ENCODE data around the gene BRINP2.

Gene BRINP2

DNA sequence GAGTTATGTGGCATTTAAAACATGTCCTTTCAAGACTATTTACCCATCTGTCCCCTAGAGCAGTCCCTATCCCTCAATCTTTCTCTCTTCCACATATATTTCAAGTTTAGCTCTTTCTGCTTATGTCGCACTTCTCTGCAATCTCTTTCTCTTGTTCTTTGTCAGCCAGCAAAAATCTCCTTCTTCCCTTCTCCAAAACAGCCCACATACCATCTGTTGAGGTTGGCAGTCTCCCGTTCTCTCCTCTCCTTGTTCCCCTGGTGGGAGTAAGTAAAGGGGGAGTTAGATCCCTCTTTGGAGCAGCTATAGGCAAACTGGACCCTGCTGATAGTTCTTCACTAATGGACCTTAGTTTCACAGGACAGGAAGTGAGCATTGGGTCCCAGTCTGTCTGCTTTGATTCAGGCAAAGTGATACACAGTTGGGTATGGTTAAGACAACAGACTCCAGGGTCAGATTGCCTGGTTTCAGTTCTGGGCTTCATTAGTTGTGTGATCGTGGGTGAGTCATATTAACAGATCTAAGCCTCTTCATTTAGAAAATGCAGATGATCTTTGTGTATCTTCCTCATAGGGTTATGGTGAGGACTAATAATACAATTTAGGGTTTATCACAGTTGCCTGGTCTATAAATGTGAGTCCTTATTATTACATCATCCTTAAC is 19.7 kb downstream of the BRINP2 start:
- Histone ChIP-seq H3K4me3 (no peak overlapping the region), H3K27ac (no peak overlapping the region)
- TF ChIP-seq, protein P1, sequence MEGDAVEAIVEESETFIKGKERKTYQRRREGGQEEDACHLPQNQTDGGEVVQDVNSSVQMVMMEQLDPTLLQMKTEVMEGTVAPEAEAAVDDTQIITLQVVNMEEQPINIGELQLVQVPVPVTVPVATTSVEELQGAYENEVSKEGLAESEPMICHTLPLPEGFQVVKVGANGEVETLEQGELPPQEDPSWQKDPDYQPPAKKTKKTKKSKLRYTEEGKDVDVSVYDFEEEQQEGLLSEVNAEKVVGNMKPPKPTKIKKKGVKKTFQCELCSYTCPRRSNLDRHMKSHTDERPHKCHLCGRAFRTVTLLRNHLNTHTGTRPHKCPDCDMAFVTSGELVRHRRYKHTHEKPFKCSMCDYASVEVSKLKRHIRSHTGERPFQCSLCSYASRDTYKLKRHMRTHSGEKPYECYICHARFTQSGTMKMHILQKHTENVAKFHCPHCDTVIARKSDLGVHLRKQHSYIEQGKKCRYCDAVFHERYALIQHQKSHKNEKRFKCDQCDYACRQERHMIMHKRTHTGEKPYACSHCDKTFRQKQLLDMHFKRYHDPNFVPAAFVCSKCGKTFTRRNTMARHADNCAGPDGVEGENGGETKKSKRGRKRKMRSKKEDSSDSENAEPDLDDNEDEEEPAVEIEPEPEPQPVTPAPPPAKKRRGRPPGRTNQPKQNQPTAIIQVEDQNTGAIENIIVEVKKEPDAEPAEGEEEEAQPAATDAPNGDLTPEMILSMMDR (IDR thresholded peaks at IDR 0.05) = no peak
- DNase-seq (ENCODE audit: low spot score) = no peak

DNA sequence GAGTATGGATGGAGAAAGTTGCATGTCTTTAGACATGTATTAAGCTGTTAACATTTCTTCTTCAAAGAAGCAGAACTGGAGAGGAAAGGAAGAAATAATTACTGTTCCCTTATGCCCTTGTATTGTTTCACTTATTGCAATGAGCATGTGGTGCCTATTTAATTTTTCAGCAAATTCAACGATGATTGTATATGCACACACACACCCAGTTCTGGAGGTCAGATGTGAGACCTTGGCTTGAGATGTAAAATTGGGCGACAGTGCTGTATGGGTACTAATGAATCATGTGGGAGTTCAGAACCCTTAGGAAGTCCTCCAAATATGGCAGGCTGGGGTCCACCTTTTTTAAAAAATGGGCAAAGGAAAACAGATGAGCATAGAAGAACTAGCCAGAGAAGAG is 27.5 kb downstream of the BRINP2 start:
- H3K4me3 ChIP-seq = no peak overlapping the region
- TF ChIP-seq, protein P1 (IDR thresholded peaks at IDR 0.05) = no peak
- no peak overlapping the region for H3K27ac ChIP-seq
- DNase-seq (ENCODE audit: low spot score) = no peak

DNA sequence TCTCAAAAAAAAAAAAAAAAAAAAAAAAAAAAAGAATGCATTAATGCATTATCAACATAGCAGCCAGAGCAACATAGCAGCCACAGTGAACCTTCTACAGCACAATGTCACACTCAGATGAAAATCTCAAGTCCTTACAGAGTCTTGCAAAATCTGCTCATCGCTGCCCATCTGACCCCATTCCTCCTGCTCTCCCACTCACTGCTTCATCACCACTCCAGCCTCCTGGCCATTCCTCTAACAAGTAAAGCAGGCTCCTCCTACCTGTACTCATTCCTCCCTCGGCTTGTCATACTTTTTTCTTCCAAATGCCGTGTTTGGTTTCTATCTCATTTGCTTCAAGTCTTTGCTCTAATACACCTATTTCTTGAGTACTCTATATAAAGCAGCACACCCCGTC is 29.5 kb downstream of the BRINP2 start:
- Histone ChIP-seq H3K27ac (no peak overlapping the region), H3K4me3 (no peak overlapping the region)
- TF ChIP-seq, protein P1 (IDR thresholded peaks at IDR 0.05) = no peak
- DNase-seq (ENCODE audit: low spot score) = no peak

DNA sequence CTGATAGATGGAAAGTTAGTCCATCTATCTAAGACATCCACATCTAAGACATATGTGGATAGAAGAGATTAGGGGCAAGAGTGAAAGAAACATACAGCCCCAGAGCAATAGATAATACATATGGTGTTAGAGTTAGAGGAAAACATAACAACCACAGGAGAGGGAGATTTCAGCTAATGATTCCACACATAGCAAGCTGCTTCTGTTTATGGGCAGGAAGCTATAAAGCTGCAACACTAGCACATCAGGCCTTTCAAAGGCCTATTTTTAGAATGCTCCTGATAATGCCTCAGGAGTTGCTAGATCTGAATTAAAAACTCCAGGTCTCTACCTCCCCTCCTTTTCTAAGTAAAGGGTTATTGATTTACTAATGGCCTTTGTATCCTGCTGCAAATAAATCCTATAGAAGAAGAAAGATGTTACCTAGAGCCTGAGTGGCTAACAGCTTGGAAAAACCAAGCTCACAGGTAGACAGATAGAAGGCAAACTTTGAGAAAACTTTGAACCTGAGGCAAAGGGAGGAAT is 36.1 kb downstream of the BRINP2 start:
- TF ChIP-seq, protein P1 (IDR thresholded peaks at IDR 0.05) = no peak
- H3K27ac ChIP-seq = no peak overlapping the region
- DNase-seq (ENCODE audit: low spot score) = no peak
- H3K4me3 ChIP-seq = no peak overlapping the region

DNA sequence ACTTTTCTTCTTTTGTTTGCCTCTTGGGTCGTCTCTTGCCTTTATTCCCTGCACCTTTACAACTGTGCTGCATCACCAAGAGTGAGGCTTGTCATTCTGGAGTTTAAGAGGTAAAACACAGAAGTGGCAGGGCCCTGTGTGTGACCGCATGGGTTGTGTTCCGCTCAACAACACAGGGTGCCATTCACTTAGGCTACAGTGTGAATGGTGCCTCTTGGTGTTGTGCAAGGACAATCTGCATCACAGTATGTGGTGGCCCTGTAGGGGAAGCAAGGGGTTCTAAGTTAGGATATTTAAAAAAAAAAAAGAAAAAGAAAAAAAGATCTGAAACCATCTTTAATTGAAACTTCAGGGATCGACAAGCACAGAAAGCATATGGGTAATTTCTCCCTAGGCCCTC is 38.2 kb downstream of the BRINP2 start:
- DNase-seq (ENCODE audit: low spot score) = no peak
- Histone ChIP-seq H3K27ac (no peak overlapping the region), H3K4me3 (no peak overlapping the region)
- TF ChIP-seq, protein P1 (IDR thresholded peaks at IDR 0.05) = no peak

DNA sequence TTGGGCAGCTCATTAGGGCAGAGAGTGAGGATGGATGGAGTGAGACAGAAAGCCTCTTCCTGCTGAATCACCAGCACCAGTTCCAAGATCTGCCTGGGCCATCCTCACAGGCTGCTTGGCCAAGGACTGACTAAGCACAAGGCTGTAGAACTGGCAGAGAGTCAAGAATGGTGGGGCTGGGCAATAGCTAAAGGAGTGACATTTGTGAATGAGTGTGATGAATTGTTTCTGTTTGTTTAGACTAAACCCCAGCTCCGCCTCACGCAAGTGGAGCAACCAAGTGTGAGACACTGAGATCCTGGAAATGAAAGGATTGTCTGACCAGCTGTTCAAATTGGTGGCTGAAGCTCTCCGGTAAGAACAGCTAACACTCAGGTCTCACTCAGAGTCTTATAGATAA is 38.6 kb downstream of the BRINP2 start:
- no peak overlapping the region for H3K4me3 ChIP-seq
- TF ChIP-seq, protein P1 (IDR thresholded peaks at IDR 0.05) = no peak
- no peak overlapping the region for H3K27ac ChIP-seq
- DNase-seq (ENCODE audit: low spot score) = peak; percentile 77

DNA sequence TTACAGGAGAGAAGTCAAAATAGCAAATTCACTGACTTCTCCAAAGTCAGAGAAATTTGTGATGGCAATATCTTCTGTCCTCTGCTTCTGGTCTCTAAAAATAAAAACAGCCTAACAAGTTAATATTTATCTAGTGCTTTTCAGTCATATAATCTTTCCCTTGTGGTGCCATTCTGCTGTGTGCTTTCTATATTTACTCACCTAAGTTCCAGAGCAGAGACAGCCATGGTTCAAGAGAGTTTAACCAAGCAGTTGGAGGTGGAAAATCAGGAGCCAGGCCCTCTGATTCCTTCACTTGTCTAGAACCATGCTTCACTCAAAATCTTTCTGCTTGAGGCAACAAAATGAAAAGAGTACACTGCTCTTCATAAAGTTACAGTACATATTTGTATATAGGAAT is 39.3 kb downstream of the BRINP2 start:
- H3K27ac ChIP-seq = no peak overlapping the region
- TF ChIP-seq, protein P1 (IDR thresholded peaks at IDR 0.05) = no peak
- H3K4me3 ChIP-seq = no peak overlapping the region
- no peak for DNase-seq (ENCODE audit: low spot score)
